Iris pigment epithelial cell (primary cell): ENCODE measurements around the gene AGAP6.
"Not testable (repeated sequence)": the region's sequence is repeated elsewhere in the genome, so short reads cannot be mapped to it uniquely, and the experiment has no call there.

Experiments used
- DNase-seq: peaks from one replicate; pipeline ENCODE4 v3.0.0-alpha.2; 2011; ENCODE audit warnings: low read depth

The AGAP6 gene

DNA sequence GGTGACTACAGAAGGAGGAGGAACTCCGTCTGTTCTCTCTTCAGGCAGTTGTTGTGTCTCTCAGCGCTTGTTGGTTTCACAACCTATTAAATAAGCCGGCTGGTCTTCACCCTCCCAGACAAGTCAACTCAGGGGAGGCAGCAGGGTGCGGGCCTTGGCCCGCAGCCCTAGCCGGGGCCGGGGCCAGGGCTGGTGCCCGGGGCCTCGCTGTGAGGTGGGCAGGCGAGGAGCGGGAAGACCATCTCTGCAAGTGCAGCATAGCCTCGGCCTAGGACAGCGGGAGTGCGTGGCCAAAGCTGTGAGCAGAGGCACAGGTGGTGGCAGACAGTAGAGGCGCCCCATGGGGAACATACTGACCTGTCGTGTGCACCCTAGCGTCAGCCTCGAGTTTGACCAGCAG, at the start of gene AGAP6:
Gene AGAP6 (plus strand): TSS at position 31 of the 400 bp plus-strand sequence. CDS start 310 bp downstream, at position 341.
- DNase-seq = not testable (repeated sequence)

DNA sequence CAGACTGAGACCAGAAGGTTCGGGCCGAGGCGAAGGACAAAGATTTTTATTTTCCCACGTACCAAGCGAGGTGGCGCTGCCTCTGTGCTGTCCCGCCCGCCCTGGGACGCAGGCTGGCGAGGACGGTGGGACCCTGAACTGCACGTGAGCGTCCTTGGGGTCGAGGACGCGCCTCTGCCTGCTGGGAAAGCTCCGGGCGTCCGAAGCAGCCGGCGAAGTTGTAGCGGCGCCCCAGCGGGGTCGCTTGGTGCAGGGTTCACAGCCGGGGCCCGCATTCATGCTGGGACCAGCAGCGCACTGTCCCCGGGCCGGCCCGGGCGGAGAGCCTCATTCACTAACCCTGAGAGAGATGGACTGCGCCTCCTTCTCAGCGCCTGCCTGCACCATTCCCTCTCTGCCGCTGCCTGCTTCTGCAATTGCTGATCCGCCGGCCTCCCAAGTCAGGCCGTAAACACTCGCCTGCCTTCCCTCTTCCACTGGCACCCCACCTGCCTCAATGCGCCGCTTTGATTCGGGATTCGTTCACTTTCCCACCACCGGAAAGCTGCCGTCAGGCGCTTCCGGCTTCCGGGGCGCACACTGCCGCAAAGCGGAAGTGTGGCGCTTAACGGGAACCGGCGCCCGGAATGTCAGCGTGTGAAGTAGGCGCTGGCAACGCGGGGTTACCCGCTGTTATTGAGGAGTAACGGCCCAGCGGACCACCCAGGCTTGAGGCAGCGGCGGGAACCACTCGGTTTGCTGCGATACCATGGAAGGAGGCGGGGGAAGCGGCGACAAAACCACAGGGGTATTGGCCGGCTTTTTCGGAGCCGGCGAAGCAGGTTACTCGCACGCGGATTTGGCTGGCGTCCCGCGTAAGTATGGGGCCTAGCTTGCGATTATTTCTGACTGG, 46.5 kb upstream of the AGAP6 start, which contains the start of the genes PARG and TIMM23B:
Gene PARG (minus strand): TSS at position 581 of the 892 bp plus-strand sequence. CDS start 302 bp downstream, at position 279.
Gene TIMM23B (plus strand): TSS at position 607 of the 892 bp plus-strand sequence. CDS start 142 bp downstream, at position 749.
- DNase-seq = peak; percentile 87

DNA sequence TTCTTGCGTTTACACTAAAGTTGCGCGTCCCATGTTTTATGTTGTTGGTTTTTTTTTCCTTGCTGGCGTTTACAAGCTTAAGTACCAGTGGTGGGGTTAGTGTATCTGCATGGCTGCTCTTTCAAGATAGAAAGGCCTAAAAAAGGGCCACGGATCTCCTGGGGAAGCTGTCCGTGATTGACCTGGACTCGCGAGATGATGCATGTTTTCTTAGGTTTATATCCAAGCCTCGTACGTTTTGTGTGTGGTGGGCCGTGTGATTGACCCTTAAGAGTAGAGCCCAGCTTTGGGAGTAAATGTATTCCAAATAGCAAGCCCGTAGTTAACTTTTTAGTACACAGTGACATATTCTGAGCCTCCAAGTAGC, 45.9 kb upstream of the AGAP6 start:
- peak; percentile 28 for DNase-seq

DNA sequence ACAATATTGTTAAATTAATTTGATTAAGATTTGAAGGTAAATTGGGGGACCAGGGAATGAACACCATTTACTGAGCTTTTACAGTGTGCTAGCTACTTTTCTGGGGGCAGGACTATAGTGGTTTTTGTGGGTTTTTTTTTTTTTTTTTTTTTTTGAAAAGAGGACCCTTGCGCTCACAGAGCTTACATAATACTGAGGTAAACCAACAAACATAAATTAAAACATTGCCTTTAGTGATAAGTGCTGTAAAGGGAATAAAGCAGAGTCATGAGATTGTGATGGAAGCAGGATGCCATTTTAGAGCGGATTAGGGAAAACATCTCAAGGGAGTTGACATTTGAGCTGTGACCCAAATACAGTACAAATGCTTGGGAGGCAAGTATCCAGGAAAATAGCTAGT, 44.6 kb upstream of the AGAP6 start:
- DNase-seq = not testable (repeated sequence)

DNA sequence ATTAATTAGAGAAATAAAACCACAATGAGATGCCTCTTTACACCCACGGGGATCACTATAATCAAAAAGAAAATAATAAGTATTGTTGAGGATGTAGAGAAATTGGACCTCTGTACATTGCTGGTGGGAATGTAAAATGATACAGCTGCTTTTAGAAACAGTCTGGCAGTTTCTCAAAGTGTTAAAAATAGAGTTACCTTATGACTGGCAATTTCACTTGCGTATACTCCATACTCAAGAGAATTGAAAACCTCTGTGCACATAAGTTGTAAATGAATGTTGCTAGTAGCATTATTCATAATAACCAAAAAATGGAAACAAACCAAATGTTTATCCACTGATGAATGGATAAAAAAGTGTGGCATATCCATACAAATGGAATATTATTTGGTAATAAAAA, 40.1 kb upstream of the AGAP6 start:
- not testable (repeated sequence) for DNase-seq

DNA sequence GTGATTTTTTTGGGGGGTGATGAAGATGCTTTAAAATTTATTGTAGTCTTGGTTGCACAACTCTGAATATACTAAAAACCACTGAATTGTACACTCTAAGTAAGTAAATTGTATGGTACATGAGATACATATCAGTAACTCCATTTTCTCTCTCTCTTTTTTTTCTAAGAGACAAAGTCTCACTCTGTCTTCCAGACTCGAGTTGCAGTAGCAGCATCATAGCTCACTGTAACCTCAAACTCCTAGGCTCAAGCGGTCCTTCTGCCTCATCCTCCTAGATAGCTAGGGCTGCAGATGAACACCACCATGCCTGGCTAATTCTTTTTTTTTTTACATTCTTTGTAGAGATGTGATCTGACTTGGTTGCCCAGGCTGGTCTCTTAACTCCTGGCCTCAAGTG, 39.5 kb upstream of the AGAP6 start:
- DNase-seq = not testable (repeated sequence)

DNA sequence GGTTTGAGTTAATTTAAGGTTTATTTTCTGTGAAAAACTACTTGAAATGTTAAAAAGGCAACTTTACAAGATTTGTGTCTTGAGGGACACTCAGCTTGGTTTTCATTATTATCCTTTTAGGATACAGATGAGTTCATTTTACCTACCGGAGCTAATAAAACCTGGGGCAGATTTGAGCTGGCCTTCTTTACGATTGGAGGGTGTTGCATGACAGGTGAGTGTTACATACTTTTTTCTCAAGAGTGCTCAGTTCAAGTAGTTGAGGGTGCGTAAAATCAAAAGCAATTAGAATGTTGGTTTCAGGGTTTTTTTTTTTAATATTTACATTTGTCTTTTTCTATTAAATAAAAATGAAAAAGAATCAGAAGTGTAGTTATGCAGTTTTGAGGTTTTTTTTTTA, 36.2 kb upstream of the AGAP6 start:
- DNase-seq = not testable (repeated sequence)

DNA sequence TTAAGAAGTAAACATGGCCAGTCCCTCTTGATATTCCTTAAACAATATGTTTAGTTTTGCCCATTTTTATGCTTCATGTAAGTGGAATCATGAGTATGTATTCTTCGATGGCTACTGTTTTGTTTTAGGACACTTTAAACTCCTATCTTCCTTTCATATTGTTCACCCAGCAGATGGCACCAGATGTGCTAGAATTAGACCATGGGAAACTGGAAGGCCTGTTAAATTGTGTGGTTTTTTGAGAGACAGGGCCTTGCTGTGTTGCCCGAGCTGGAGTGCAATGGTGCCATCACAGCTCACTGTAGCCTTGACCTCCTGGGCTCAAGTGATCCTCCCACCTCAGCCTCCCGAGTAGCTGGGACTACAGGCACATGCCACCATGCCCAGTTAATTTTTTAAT, 35.1 kb upstream of the AGAP6 start:
- peak; percentile 24 for DNase-seq

DNA sequence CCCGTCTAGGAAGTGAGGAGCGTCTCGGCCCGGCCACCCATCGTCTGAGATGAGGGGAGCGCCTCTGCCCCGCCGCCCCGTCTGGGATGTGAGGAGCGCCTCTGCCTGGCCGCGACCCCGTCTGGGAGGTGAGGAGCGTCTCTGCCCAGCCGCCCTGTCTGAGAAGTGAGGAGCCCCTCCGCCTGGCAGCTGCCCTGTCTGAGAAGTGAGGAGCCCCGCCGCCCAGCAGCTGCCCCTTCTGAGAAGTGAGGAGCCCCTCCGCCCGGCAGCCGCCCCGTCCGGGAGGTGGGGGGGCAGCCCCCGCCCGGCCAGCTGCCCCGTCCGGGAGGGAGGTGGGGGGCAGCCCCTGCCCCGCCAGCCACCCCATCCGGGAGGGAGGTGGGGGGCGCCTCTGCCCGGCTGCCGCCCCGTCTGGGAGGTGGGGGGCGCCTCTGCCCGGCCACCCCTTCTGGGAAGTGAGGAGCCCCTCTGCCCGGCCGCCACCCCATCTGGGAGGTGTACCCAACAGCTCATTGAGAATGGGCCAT, 17.8 kb upstream of the AGAP6 start:
- not testable (repeated sequence) for DNase-seq

DNA sequence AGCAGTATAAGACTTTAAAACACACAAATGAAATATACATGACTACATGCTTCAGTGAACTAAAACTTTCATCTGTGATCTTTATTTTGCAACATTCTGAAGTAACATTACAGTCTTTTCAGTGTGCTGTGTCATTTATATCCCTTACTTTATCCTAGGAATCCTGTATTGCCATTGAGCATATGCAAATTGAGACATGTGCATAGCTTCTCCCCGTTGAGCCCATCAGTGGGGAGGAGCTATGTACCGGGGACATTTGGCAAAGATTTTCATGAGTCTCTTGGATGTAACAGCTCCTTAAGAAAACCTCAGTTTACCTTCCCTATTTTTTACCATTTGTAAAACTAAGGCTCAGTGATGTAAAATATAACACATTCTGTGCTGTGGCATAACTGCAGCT, 16.7 kb upstream of the AGAP6 start:
- not testable (repeated sequence) for DNase-seq

DNA sequence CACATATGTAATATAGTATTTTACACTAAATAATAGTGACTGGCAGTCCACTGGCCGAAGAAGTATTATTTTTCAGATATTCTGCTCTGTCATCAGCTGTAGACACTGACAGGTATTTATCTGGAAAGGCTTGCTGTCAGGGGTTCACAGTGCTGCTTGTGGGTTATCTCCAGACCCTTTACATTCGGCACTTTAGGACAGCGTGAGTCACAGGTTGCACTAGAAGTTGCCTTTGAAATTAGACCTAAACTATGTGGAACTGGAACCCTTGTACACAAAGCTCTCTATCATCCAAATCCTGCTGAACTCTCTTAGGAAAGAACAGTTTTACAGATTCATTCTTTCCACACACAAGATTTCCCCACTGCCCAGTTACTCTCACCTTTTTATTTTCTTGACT, 16.1 kb upstream of the AGAP6 start:
- peak; percentile 33 for DNase-seq

DNA sequence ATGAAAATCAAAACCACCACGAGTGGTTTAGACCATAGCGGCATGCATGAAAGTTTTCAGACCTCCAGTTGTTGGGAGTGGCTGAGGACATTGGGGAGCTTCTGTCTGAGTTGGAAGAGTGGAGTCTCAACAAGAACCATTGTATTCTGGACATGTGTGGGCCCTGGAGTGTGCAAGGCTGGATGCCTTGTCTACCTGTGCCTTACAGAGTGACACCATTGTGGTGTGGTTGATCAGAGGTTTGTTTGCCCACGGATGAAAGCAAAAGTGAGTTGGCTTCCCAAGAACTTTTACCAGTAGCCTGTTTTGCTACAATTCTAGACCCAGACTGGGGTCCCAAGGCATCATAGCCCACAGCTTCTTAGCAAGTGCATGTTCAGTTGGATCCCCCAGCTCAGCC, 10.4 kb upstream of the AGAP6 start:
- not testable (repeated sequence) for DNase-seq

DNA sequence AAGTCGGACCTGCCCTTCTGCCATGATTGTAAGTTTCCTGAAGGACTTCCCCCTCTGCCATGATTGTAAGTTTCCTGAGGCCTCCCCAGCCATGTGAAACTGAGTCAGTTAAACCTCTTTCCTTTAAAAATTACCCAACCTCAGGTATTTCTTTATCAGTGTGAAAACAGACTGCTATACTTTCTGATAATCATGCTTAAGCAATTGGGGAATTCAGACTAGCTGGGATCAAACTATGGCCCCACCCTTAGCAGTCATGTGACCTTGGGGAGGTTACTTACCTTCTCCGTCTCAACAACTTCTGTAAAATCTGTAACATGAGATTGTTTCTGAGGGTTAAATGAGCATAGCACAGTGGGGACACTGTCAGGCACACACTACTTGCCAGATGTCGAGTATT, 999 bp upstream of the AGAP6 start:
- not testable (repeated sequence) for DNase-seq

DNA sequence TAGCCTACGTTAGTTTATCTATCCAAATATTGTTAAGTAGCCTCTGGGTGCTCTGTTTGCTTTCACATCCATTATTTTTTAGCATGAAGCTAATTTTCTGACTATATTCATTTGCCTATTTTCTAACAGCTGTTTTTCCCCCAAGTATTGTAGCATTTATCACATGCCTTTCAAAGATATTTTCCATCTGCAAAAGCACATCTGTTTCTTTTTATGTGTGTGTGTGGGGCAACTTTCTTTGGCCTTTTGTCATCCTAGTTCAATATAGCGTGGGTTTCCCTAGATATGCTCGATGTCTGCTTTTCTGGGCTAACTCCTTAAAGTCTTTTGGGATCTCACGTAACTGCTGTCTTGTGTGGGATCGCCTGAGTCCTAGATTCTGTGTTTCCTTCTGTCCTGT, 7.1 kb downstream of the AGAP6 start:
- DNase-seq = not testable (repeated sequence)

DNA sequence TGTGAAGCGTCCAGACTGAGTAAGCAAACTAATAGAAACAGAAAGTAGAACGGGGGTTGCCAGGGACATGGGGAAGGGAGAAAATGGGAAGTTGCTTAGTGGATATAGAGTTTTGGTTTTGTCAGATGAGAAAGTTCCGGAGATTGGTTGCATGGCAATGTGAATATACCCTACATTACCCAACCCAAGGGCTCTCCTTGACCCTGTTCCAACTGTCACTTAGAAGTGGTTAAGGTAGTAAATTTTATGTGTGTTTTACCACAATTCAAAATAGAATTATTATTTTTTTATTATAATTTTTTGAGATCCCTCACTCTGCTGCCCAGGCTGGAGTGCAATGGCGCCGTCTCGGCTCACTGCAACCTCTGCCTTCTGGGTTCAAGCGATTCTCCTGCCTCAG, 25.8 kb downstream of the AGAP6 start:
- DNase-seq = not testable (repeated sequence)

DNA sequence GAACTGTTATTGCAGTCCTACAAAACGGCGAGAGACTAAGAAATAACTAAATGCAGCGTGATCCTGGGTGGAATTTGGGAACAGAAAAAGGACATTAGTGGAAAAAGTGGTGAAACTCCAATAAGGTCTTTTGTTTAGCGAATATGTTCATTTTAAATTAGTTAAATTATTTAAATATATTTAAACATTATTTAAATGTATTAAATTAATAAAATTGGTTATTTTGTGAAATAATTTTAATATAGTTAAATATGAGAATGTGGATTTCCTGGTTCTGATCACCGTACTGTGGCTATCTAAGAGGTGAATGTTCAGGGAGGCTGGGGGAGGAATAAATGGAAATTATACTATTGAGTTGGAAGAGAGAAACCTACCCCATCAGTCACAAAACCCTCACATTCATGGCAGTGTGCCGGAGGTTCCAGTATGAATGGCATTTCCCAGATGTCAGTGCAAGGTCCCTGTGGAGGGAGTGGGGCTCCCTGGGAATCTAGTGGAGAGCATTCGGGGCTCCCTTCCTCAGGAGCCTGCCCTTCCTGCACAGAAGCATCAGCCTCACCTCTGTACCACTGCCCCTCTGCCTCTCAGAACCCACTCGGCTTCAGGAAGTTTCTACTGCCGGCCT, 27.5 kb downstream of the AGAP6 start:
- not testable (repeated sequence) for DNase-seq

DNA sequence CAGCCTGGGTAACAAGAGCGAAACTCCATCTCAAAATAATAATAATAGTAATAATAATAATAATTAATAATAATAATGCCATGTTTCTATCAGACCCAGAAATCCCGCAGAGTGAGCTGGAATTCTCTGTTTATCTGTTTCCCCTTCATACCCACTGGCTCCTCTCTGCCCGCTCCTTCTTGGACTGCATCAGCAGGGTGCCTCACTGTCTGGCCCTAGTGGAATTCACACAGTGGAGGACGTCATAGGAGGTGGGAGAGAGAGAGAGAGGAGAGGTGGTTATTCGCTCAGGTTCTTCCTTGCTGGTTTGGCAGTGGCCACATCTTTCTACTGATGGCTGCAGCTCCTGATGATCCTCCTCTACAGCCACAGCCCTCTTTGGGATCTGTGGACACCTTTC, 28.7 kb downstream of the AGAP6 start:
- not testable (repeated sequence) for DNase-seq

DNA sequence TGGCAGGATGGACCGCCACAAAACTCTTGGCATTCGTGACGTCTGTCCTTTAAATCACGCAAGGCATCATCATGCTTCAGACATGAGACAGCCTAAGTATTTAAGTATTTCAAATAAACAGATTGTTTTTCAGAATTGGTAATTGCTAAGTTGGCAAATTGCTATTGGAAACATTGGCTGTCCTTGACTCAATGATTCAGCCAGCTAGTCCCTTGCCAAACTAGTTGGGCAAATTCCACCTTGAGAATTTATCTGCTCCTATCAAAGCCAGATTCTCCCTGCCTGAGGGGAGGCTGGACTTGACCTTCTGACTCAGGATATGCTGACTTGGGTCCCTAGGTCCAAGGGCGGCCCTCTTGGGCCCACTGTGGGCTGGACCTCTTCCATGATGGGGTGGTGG, 29.4 kb downstream of the AGAP6 start:
- not testable (repeated sequence) for DNase-seq

DNA sequence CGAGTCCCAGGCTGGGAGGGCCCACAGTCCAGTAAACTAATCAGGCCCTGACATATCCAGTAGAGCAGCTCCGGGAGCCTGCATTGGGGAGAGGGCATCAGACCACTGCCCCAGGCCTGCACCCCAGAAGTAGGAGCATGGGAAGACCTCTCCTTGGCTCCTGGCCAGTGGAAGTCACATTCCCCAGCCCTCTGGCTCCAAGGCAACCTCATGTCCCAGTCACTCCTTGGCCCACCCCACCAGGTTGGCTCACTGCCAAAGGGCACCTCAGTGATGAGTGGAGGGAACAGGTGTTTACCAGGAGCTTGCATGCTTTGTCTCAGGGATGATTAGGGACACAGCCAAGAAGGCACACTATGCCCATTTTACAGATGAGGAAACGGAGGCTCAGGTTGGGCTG, 31.1 kb downstream of the AGAP6 start:
- DNase-seq = not testable (repeated sequence)

DNA sequence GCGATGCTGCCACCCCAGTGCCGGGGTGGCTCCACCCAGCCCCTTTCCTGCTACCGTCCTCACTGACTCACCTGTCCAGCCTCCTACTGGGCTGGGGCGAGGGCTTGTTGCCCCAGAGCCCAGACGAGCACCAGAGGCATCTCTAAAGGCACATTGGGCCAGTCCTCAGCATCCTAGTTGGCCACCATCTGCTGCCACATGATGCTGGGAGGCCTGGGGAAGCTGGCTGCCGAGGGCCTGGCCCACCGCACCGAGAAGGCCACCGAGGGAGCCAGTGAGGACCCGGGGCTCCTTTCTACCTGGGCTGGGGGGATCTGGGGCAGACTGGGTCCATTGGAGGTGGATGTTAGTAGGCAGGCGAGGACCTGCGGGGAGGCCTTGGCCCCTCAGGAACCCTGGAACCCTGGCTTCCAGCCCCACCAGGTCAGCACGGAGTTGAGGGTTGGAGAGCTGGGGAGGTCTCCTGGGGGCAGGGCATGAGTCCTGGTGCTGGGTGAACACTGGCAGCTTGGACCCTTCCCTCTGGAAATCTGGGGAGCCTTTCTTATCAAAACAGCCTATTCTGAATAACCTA, 32.3 kb downstream of the AGAP6 start:
- not testable (repeated sequence) for DNase-seq

DNA sequence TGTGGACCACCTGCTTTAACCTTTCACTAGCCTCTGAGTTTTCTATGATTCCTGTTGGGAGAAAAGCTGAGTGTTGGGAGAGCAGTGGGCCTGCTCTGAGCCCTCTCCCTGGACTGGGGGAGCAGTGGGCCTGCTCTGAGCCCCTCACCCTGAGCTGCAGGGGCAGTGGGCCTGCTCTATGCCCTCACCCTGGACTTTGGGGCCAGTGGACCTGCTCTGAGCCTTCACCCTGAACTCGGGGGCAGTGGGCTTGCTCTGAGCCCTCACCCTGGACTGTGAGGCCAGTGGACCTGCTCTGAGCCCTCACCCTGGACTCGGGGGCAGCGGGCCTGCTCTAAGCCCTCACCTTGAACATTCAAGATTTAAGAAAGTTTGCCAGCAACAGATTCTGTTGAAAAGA, 33.4 kb downstream of the AGAP6 start:
- no peak for DNase-seq

DNA sequence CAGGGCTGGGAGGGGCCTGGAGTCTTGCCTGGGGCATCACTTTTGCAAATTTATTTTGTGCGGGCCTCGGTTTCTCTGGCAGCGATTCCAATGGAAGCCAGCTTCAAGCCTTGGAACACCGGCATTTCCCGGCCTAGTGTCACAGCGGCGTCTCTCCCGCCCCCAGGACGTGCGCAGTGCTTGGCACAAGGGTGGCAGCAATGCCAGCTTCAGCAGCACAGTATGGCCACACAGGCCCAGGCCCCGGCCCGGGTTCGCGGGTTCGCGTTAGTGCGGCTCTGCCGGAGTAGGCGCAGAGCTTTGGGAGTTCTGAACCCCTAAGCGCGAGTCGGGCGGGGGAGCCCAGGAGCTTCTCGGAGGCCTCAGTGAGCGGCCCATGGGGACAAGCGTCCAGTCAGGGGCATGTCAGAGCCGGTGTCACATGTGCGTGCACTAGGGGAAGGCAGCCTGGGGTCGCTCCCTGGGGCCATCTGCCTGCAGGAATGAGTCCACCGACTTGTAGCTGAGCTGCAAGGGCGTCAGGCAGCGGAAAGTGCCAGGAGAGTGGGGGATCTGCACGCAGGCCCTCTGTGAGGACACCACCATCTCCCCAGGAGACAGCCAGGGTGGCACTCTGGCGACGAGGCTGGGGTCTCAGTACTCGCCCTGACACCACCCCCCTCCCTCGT, 36.6 kb downstream of the AGAP6 start:
- not testable (repeated sequence) for DNase-seq
